Panc1 (cell line): ENCODE results near the gene NCAPD3. TPM values are rescaled to one million over a fixed set of nuclear protein-coding genes. Genes with fewer than 3 reads are reported as not detected.

Source experiments
- ATAC-seq: fragments of 200-7000 bp; cut with Tn5 transposase; 2 replicates; pipeline ENCODE4 v1.9.1; 2020; ENCODE audit warnings: mild to moderate bottlenecking, moderate library complexity
- BruUV-seq: library from RNA; stranded (reverse); fragments of 400-500 nt; replicated peaks from 2 replicates; lab custom pipeline; 2021; lab: Mats Ljungman, UMichigan
- CTCF ChIA-PET: fragments of 300-600 bp; sonication (Branson Sonifier 250); formaldehyde crosslinking; loops from one replicate; lab custom pipeline; 2022; ENCODE audit warnings: antibody characterized with exemption; lab: Charles Lee
- POLR2A ChIA-PET: fragments of 300-600 bp; sonication (Branson Sonifier 250); formaldehyde crosslinking; loops from one replicate; lab custom pipeline; 2022; ENCODE audit warnings: antibody characterized with exemption; lab: Charles Lee
- DNase-seq: peaks from one replicate; pipeline ENCODE4 v3.0.0-alpha.2; 2010; ENCODE audit warnings: low read depth, low spot score
- H3K27ac ChIP-seq: 2 replicates; pipeline ENCODE4 v1.5.1; 2011; ENCODE audit warnings: mild to moderate bottlenecking, low read length, inconsistent platforms
- H3K27me3 ChIP-seq: fragments of 200-500 bp; sonication (Bioruptor generic); 2 replicates; pipeline ENCODE4 v1.6.0; 2014; ENCODE audit warnings: low read length, inconsistent platforms; ENCODE audit not compliant: control insufficient read depth, insufficient read depth
- H3K36me3 ChIP-seq: fragments of 200-500 bp; sonication (Bioruptor generic); 2 replicates; pipeline ENCODE4 v1.5.1; 2014; ENCODE audit warnings: inconsistent platforms, mild to moderate bottlenecking, low read length, moderate library complexity; ENCODE audit not compliant: control insufficient read depth, insufficient read depth
- H3K4me1 ChIP-seq: 2 replicates; pipeline ENCODE4 v1.5.1; 2011; ENCODE audit warnings: inconsistent platforms, mild to moderate bottlenecking, low read length, moderate library complexity; ENCODE audit not compliant: control insufficient read depth, insufficient read depth
- H3K4me3 ChIP-seq, 2 experiments: 2 replicates each; pipeline ENCODE4 v1.5.1; 2011 to 2012; ENCODE audit warnings: low read depth in 2 of 2, low read length in 2 of 2, mild to moderate bottlenecking in 2 of 2, inconsistent platforms in 1 of 2, moderate library complexity in 1 of 2
- H3K9me3 ChIP-seq: fragments of 200-500 bp; sonication (Bioruptor generic); 2 replicates; pipeline ENCODE4 v1.5.1; 2014; ENCODE audit warnings: low read depth, mild to moderate bottlenecking, inconsistent platforms, low read length, moderate library complexity; ENCODE audit not compliant: control insufficient read depth, insufficient read depth
- POLR2AphosphoS5 ChIP-seq: IDR thresholded peaks from 2 replicates; pipeline ENCODE4 v1.6.1; 2012; ENCODE audit warnings: mild to moderate bottlenecking, low read depth, low read length, moderate library complexity
- SIN3A ChIP-seq: IDR thresholded peaks from 2 replicates; pipeline ENCODE4 v1.6.1; 2012; ENCODE audit warnings: low read depth, mild to moderate bottlenecking, low read length, moderate library complexity, borderline replicate concordance; ENCODE audit not compliant: insufficient read depth
- TCF7L2 ChIP-seq: IDR thresholded peaks from 2 replicates; pipeline ENCODE4 v1.6.1; 2011; ENCODE audit warnings: mild to moderate bottlenecking, low read depth, low read length, inconsistent platforms
- in situ Hi-C: cut with HindIII; loops from 2 replicates; pipeline ENCODE4 v1.10.0; 2016; ENCODE audit warnings: low sequenced_read_pairs, low pct_unique_long_range_greater_than_20kb
- intact Hi-C: fragments of 100-400 bp; cut with micrococcal nuclease; formaldehyde crosslinking; loops from one replicate; pipeline ENCODE4 v1.10.0; 2022; ENCODE audit not compliant: unreplicated experiment
- total RNA-seq: library from RNA; stranded (reverse); gene quantifications from one replicate; pipeline ENCODE4 v1.2.1, GENCODE V29; 2021; ENCODE audit not compliant: unreplicated experiment
- TF ChIP-seq, protein P1 (sequence below), 2 experiments: IDR thresholded peaks; 2 replicates each; pipeline ENCODE4 v1.6.1; 2011 to 2012; ENCODE audit warnings: low read depth in 2 of 2, control low read depth in 1 of 2, low read length in 1 of 2, mild to moderate bottlenecking in 1 of 2, moderate library complexity in 1 of 2; ENCODE audit not compliant: insufficient read depth in 1 of 2
- TF ChIP-seq, protein P2 (sequence below): fragments of 450-650 bp; IDR thresholded peaks from 2 replicates; pipeline ENCODE4 v1.5.1; 2017; ENCODE audit warnings: mild to moderate bottlenecking

NCAPD3 gene
- total RNA-seq, 1 experiment from 2014 or later: 75.9 TPM

DNA sequence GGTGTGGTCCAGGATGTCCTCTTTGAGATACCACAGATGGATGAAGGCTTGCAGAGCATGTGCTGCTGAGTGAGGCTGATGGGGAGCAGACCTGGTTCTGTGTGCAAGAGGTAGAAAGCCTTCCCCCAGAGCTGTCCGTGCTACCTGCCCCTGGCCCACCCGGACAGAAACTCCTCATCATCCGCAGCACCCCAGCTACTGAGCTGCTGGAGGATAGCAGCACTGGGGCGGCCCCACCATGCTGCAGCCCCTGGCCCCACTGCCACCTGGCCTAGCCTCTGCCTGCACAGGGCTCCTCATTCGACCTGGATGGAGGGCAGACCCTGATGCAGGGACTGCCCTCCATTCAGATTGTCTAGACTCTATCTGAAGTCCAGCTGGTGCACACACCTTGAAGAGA lies 50.5 kb downstream of the NCAPD3 start:
- Histone ChIP-seq H3K4me1 (no peaks in the 10 kb centered on the region), H3K27ac (no peak overlapping the region), H3K4me3 (no peak overlapping the region), H3K36me3 (peaks cover 23% of the 10 kb centered on the region), H3K9me3 (no peaks in the 10 kb centered on the region), H3K27me3 (no peaks in the 10 kb centered on the region)
- TF ChIP-seq, protein P1, sequence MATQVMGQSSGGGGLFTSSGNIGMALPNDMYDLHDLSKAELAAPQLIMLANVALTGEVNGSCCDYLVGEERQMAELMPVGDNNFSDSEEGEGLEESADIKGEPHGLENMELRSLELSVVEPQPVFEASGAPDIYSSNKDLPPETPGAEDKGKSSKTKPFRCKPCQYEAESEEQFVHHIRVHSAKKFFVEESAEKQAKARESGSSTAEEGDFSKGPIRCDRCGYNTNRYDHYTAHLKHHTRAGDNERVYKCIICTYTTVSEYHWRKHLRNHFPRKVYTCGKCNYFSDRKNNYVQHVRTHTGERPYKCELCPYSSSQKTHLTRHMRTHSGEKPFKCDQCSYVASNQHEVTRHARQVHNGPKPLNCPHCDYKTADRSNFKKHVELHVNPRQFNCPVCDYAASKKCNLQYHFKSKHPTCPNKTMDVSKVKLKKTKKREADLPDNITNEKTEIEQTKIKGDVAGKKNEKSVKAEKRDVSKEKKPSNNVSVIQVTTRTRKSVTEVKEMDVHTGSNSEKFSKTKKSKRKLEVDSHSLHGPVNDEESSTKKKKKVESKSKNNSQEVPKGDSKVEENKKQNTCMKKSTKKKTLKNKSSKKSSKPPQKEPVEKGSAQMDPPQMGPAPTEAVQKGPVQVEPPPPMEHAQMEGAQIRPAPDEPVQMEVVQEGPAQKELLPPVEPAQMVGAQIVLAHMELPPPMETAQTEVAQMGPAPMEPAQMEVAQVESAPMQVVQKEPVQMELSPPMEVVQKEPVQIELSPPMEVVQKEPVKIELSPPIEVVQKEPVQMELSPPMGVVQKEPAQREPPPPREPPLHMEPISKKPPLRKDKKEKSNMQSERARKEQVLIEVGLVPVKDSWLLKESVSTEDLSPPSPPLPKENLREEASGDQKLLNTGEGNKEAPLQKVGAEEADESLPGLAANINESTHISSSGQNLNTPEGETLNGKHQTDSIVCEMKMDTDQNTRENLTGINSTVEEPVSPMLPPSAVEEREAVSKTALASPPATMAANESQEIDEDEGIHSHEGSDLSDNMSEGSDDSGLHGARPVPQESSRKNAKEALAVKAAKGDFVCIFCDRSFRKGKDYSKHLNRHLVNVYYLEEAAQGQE (IDR thresholded peaks at IDR 0.05; ENCODE audit: insufficient read depth in 1 of 2, low read depth in 2 of 2, low read length in 1 of 2): no peak
- no peak for TF ChIP-seq SIN3A
- TF ChIP-seq POLR2AphosphoS5: no peak
- no peak for TF ChIP-seq TCF7L2
- TF ChIP-seq, protein P2, sequence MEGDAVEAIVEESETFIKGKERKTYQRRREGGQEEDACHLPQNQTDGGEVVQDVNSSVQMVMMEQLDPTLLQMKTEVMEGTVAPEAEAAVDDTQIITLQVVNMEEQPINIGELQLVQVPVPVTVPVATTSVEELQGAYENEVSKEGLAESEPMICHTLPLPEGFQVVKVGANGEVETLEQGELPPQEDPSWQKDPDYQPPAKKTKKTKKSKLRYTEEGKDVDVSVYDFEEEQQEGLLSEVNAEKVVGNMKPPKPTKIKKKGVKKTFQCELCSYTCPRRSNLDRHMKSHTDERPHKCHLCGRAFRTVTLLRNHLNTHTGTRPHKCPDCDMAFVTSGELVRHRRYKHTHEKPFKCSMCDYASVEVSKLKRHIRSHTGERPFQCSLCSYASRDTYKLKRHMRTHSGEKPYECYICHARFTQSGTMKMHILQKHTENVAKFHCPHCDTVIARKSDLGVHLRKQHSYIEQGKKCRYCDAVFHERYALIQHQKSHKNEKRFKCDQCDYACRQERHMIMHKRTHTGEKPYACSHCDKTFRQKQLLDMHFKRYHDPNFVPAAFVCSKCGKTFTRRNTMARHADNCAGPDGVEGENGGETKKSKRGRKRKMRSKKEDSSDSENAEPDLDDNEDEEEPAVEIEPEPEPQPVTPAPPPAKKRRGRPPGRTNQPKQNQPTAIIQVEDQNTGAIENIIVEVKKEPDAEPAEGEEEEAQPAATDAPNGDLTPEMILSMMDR: no peak
- no peak for DNase-seq
- POLR2A ChIA-PET: no interaction called here
- CTCF ChIA-PET: no interaction called here
- intact Hi-C loops (no loop called here), in situ Hi-C loops (no loop called here)
- no peak for ATAC-seq
- no TSS peak for BruUV-seq

GRCh38 chr11:134171951-134172350 lies 51.8 kb downstream of the NCAPD3 start:
- no peak for TF ChIP-seq SIN3A
- TF ChIP-seq, protein P1 (IDR thresholded peaks at IDR 0.05; ENCODE audit: insufficient read depth in 1 of 2, low read depth in 2 of 2, low read length in 1 of 2): no peak
- TF ChIP-seq, protein P2: no peak
- TF ChIP-seq POLR2AphosphoS5: no peak
- TF ChIP-seq TCF7L2: no peak
- POLR2A ChIA-PET: no interaction called here
- Histone ChIP-seq H3K36me3 (peaks cover 17% of the 10 kb centered on the region), H3K27ac (no peak overlapping the region), H3K27me3 (no peaks in the 10 kb centered on the region), H3K4me1 (no peaks in the 10 kb centered on the region), H3K4me3 (no peak overlapping the region), H3K9me3 (no peaks in the 10 kb centered on the region)
- no TSS peak for BruUV-seq
- in situ Hi-C loops: no loop called here
- intact Hi-C loops: no loop called here
- no peak for ATAC-seq
- DNase-seq: no peak
- CTCF ChIA-PET: no interaction called here
